ENCODE measurements around the gene AP3B1. TPM values are rescaled to one million over a fixed set of nuclear protein-coding genes. Genes with fewer than 3 reads are reported as not detected.

AP3B1 gene
- total RNA-seq, 4 donors from 2014 or later, result 33.8 to 38.6 (median 36.0) TPM

DNA sequence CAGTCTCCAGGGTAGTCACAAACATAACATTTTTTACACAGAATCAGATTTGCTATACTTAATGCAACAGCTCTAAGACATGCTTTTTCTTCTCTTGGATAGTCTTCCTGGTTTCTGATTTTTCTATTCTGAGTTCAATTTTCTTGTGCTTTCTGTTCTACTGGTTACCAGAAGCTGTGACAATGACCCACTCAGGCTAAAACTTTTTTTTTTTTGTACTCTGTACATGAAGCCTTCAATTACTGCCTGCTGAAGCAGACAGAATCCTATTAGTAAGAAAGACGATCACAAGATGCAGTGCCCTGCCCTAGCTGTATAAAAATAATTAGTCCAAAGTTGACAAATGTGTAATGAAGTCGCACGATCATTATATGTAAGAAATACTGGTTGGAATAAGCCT lies 287.3 kb downstream of the AP3B1 start:
- Histone ChIP-seq H3K36me3 (peaks cover 0 to 7% of the 10 kb centered on the region in 2 donors), H3K9me3 (no peaks in the 10 kb centered on the region), H3K4me3 (no peak overlapping the region), H3K27me3 (no peaks in the 10 kb centered on the region), H3K4me1 (peaks cover 0 to 15% (median 3%) of the 10 kb centered on the region in 3 donors), H3K27ac (no peak overlapping the region)
- ATAC-seq, result no peak
- TF ChIP-seq, protein P1, sequence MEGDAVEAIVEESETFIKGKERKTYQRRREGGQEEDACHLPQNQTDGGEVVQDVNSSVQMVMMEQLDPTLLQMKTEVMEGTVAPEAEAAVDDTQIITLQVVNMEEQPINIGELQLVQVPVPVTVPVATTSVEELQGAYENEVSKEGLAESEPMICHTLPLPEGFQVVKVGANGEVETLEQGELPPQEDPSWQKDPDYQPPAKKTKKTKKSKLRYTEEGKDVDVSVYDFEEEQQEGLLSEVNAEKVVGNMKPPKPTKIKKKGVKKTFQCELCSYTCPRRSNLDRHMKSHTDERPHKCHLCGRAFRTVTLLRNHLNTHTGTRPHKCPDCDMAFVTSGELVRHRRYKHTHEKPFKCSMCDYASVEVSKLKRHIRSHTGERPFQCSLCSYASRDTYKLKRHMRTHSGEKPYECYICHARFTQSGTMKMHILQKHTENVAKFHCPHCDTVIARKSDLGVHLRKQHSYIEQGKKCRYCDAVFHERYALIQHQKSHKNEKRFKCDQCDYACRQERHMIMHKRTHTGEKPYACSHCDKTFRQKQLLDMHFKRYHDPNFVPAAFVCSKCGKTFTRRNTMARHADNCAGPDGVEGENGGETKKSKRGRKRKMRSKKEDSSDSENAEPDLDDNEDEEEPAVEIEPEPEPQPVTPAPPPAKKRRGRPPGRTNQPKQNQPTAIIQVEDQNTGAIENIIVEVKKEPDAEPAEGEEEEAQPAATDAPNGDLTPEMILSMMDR (IDR thresholded peaks at IDR 0.05), result no peak
- no peak for TF ChIP-seq POLR2A (IDR thresholded peaks at IDR 0.05)
- no peak for TF ChIP-seq POLR2AphosphoS5 (IDR thresholded peaks at IDR 0.05)
- TF ChIP-seq EP300 (IDR thresholded peaks at IDR 0.05), result no peak
- 90 to 97% methylated on average over 3 of the region's 3 CpGs for WGBS, 2 donors (ENCODE audit: low coverage in 1 of 2)

DNA sequence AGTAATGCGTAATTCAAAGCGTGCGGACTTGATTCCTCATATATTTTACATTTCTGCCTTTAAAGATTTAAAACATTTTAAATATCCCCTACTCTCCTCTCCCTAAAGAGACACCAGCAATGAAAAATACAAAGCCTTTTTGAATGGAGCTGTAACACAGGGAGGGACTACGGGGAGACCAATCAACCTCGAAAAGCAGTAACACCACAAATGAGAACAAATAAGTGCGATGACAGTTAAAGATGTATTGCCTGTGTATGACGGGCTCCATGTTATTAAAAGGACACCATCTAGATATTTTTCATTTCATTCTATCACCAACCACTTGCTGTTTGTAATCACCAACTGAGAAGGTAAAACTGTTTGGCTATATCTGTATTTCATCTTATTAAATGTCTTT lies 288.0 kb downstream of the AP3B1 start:
- Histone ChIP-seq H3K27me3 (no peaks in the 10 kb centered on the region), H3K27ac (no peak overlapping the region), H3K4me3 (no peak overlapping the region), H3K4me1 (peaks cover 0 to 15% (median 3%) of the 10 kb centered on the region in 3 donors), H3K9me3 (no peaks in the 10 kb centered on the region), H3K36me3 (peaks cover 0 to 7% of the 10 kb centered on the region in 2 donors)
- ATAC-seq, result no peak
- WGBS, 2 donors (ENCODE audit: low coverage in 1 of 2), result 95 to 96% methylated on average over 7 of the region's 7 CpGs
- no peak for TF ChIP-seq POLR2AphosphoS5 (IDR thresholded peaks at IDR 0.05)
- TF ChIP-seq, protein P1 (IDR thresholded peaks at IDR 0.05), result no peak
- TF ChIP-seq EP300 (IDR thresholded peaks at IDR 0.05), result no peak

DNA sequence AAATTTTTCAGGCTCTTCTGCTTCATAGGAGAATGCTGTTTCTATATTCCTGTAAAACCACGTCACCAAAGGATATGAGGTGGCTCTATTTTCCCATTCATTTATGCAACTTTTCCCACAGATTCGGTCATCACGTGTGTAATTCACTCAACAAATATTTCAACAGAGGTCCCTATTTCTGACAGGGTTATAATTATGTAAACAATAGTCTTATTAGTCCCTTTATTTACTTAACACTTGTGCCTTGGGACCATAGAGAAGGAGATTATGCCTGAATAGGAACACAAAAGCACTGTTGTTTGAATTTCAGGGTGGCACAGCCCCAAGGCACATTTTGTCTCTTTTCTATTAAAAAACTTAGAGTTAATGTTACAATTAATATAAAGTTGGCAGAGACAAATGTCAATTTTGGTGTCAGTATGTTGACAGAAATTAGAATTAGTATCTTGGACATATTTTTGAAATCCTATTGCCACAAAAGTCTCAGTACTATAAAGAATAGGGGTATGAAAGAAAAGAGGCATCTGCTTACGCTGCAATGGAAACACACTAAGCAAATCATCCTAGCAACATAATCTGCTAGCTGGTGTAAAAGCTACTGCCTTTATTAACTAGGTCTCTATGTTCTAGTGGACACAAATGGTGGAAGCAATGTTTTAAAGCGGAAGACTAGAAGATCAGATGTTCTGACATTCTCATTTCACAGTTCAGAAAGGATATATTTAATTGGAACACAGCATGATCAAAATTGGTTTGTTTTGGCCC lies 289.3 kb downstream of the AP3B1 start:
- H3K4me1 ChIP-seq, result peaks cover 0 to 10% (median 3%) of the 10 kb centered on the region in 3 donors
- no peak for ATAC-seq
- H3K9me3 ChIP-seq, result no peaks in the 10 kb centered on the region
- H3K27me3 ChIP-seq, result no peaks in the 10 kb centered on the region
- TF ChIP-seq POLR2A (IDR thresholded peaks at IDR 0.05) (no peak), EP300 (IDR thresholded peaks at IDR 0.05) (no peak), POLR2AphosphoS5 (IDR thresholded peaks at IDR 0.05) (no peak)
- TF ChIP-seq, protein P1 (IDR thresholded peaks at IDR 0.05), result no peak
- no peak overlapping the region for H3K4me3 ChIP-seq
- no peak overlapping the region for H3K27ac ChIP-seq
- 75 to 79% methylated on average over 5 of the region's 5 CpGs for WGBS, 2 donors (ENCODE audit: low coverage in 1 of 2)
- peaks cover 0 to 7% of the 10 kb centered on the region in 2 donors for H3K36me3 ChIP-seq

DNA sequence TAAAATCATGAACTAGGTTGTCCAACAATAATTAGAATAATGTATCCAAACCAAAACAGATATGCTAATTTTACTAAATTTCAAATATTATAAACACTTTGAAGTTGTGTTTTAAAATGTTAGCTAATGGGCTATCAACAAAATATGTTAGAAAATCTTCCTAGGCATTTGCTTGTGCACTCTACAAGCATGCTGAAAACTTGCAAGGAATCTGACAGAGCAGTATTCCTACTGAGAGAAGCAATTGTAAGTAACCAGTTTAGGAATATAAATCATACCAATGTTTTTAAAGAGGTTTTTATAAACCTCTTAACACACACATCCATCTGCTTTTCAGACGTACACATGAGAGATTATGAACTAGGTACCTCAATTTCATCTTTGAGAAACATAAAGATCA lies 289.9 kb downstream of the AP3B1 start:
- H3K36me3 ChIP-seq, result peaks cover 0 to 11% of the 10 kb centered on the region in 2 donors
- TF ChIP-seq EP300 (IDR thresholded peaks at IDR 0.05) (no peak), POLR2AphosphoS5 (IDR thresholded peaks at IDR 0.05) (no peak), POLR2A (IDR thresholded peaks at IDR 0.05) (no peak)
- TF ChIP-seq, protein P1 (IDR thresholded peaks at IDR 0.05), result no peak
- peaks cover 0 to 4% (median 0%) of the 10 kb centered on the region in 3 donors for H3K4me1 ChIP-seq
- no peak overlapping the region for H3K27ac ChIP-seq
- no peaks in the 10 kb centered on the region for H3K27me3 ChIP-seq
- H3K4me3 ChIP-seq, result no peak overlapping the region
- WGBS, 2 donors (ENCODE audit: low coverage in 1 of 2), result 75 to 94% methylated on average over 1 of the region's 1 CpG
- no peak for ATAC-seq
- H3K9me3 ChIP-seq, result no peaks in the 10 kb centered on the region

DNA sequence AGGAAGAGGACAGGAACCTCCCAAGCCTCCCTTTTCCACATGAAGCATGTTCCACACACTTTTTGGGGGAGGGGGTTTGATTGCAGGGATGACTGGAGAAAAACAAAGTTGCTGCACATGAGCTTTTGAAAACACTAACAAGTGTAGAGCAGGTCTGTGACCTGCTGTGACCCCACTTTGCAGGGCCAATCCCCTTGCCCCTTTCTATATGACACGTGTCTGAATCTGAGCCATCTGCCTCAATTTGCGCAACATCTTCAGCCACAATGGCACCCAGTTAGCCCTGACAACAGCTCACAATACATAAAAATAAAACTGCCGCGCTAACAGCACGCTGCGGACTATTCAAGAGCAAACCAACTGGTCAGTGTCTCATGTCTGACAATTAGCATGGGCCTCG lies 290.6 kb downstream of the AP3B1 start:
- WGBS, 2 donors (ENCODE audit: low coverage in 1 of 2), result 86 to 100% methylated on average over 1 to 6 of the region's 7 CpGs
- ATAC-seq, result no peak
- TF ChIP-seq POLR2A (IDR thresholded peaks at IDR 0.05) (no peak), POLR2AphosphoS5 (IDR thresholded peaks at IDR 0.05) (no peak), EP300 (IDR thresholded peaks at IDR 0.05) (no peak)
- TF ChIP-seq, protein P1 (IDR thresholded peaks at IDR 0.05), result no peak
- H3K27me3 ChIP-seq, result no peaks in the 10 kb centered on the region
- H3K4me1 ChIP-seq, result no peaks in the 10 kb centered on the region
- no peak overlapping the region for H3K27ac ChIP-seq
- no peaks in the 10 kb centered on the region for H3K9me3 ChIP-seq
- no peak overlapping the region for H3K4me3 ChIP-seq
- H3K36me3 ChIP-seq, result peaks cover 0 to 16% of the 10 kb centered on the region in 2 donors
